Measurements from ENCODE around the gene COQ4. TPM values are rescaled to one million over a fixed set of nuclear protein-coding genes. Genes with fewer than 3 reads are reported as not detected.
A peak's percentile ranks its signal among the peaks of the same experiment; 100 is the strongest.

Gene COQ4
- total RNA-seq, 4 donors from 2014 or later = 55.5 to 89.2 (median 77.9) TPM

- Histone ChIP-seq H3K9me3 (no peaks in the 10 kb centered on the region), H3K27ac (peak overlapping the region in 3 of 4 donors; percentile 53 to 97 (median 95)), H3K36me3 (peaks cover 3 to 52% (median 5%) of the 10 kb centered on the region in 3 donors), H3K27me3 (no peaks in the 10 kb centered on the region), H3K4me1 (peaks cover 18 to 68% (median 43%) of the 10 kb centered on the region in 3 donors), H3K4me3 (peak overlapping the region in 1 of 4 donors; percentile 92)
- WGBS, 2 donors = 100% methylated on average over 1 of the region's 1 CpG; no CpG with 5 or more reads in 1 of the 2 donors
- DNase-seq = no peak
- TF ChIP-seq CTCF (IDR thresholded peaks at IDR 0.05) (no peak), POLR2A (IDR thresholded peaks at IDR 0.05) (no peak)
- intact Hi-C loops (cut with DNase I) = no loop called here
Observed at GRCh38 chr9:128324401-128324800, 1.8 kb downstream of the COQ4 start.

DNA sequence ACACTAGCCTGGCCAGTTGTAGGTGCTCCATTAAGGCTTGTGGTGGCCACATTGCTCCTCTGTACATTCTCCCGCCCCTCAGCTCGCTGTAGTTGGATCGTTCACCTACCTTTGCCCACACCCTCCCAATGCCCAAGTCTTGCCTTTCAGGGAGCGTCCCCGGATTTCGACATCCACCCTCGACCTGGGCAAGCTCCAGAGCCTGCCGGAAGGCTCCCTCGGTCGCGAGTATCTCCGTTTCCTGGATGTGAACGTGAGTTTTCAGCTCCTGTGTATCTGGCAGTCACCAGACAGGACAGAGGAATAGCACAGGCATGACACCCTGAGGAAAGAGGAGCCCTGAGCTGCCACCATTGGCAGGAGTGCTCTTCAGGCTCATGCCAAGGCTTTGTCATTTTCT, 3.0 kb downstream of the COQ4 start:
- Histone ChIP-seq H3K36me3 (peaks cover 3 to 40% (median 5%) of the 10 kb centered on the region in 3 donors), H3K4me1 (peaks cover 18 to 76% (median 43%) of the 10 kb centered on the region in 3 donors), H3K9me3 (no peaks in the 10 kb centered on the region), H3K27ac (peak overlapping the region; percentile 53 to 95 (median 61)), H3K27me3 (no peaks in the 10 kb centered on the region), H3K4me3 (no peak overlapping the region)
- no peak for TF ChIP-seq CTCF (IDR thresholded peaks at IDR 0.05)
- 65 to 86% methylated on average over 4 to 11 of the region's 13 CpGs for WGBS, 2 donors
- DNase-seq = no peak
- intact Hi-C loops (cut with DNase I) = no loop called here

GRCh38 chr9:128333451-128333869, 10.8 kb downstream of the COQ4 start:
- Histone ChIP-seq H3K27me3 (no peaks in the 10 kb centered on the region), H3K27ac (no peak overlapping the region), H3K9me3 (no peaks in the 10 kb centered on the region), H3K4me3 (no peak overlapping the region), H3K4me1 (peaks cover 0 to 17% (median 6%) of the 10 kb centered on the region in 3 donors), H3K36me3 (peaks cover 7 to 45% (median 8%) of the 10 kb centered on the region in 3 donors)
- no peak for DNase-seq
- TF ChIP-seq CTCF (IDR thresholded peaks at IDR 0.05) (no peak), POLR2A (IDR thresholded peaks at IDR 0.05) (no peak)
- intact Hi-C loops (cut with DNase I) = no loop called here
- WGBS, 2 donors = 75 to 81% methylated on average over 6 to 10 of the region's 11 CpGs

DNA sequence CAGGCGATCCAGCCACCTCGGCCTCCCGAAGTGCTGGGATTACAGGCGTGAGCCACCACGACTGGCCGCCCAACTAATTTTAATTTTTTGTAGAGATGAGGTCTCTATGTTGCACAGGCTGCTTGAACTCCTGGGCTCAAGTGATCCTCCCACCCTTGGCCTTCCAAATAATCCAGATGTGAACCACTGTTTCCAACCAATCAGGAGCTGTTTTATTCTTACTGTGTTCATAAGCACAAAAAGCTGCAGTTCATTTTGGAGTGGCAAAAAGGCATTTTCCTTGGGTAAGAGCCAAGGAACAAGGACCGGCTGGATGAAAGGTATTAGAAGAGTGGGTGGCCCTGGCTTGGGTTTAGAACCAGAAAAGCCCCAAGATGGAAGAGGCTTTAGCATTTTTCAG, 12.5 kb downstream of the COQ4 start:
- no peaks in the 10 kb centered on the region for H3K9me3 ChIP-seq
- no peak for DNase-seq
- H3K36me3 ChIP-seq = peaks cover 7 to 42% (median 8%) of the 10 kb centered on the region in 3 donors
- intact Hi-C loops (cut with DNase I) = no loop called here
- H3K27me3 ChIP-seq = no peaks in the 10 kb centered on the region
- peaks cover 0 to 7% (median 6%) of the 10 kb centered on the region in 3 donors for H3K4me1 ChIP-seq
- H3K4me3 ChIP-seq = no peak overlapping the region
- 64 to 85% methylated on average over 1 to 7 of the region's 7 CpGs for WGBS, 2 donors
- H3K27ac ChIP-seq = no peak overlapping the region
- TF ChIP-seq POLR2A (IDR thresholded peaks at IDR 0.05) (no peak), CTCF (IDR thresholded peaks at IDR 0.05) (no peak)

DNA sequence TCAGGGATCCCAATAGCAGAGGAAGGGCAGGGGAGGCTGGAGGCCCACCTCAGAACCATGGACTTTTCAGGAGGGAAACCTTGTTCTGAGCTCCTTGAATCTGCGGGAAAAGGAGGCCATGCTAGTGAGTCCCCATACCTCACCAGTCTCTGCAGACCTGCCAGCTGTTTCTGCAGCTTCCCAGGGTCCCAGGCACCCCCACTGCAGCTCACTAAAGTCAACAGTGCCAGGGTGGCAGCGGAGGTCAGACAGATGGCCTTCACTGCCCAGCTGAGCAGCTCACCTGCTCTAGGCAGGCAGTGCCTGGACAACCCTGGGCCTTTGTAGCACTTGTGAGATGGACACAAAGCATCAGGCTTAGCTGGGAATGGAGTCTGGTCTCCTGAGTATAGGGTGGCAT, 13.3 kb downstream of the COQ4 start:
- TF ChIP-seq CTCF (IDR thresholded peaks at IDR 0.05) (no peak), POLR2A (IDR thresholded peaks at IDR 0.05) (no peak)
- DNase-seq = no peak
- peaks cover 0 to 10% (median 6%) of the 10 kb centered on the region in 3 donors for H3K4me1 ChIP-seq
- H3K27me3 ChIP-seq = no peaks in the 10 kb centered on the region
- H3K36me3 ChIP-seq = peaks cover 7 to 41% (median 8%) of the 10 kb centered on the region in 3 donors
- WGBS, 2 donors = no CpG with 5 or more reads among the region's 2 CpGs
- intact Hi-C loops (cut with DNase I) = no loop called here
- H3K4me3 ChIP-seq = no peak overlapping the region
- no peaks in the 10 kb centered on the region for H3K9me3 ChIP-seq
- no peak overlapping the region for H3K27ac ChIP-seq

All from esophagus squamous epithelium (tissue), 5 donors.